ENCODE data around the gene MRC1. TPM values are rescaled to one million over a fixed set of nuclear protein-coding genes. Genes with fewer than 3 reads are reported as not detected.

MRC1 gene
- total and polyA plus RNA-seq, 9 of the 15 experiments (the other 6 are each of a cell fraction or from before 2014, with no cell fraction given) = 0.01 to 0.20 (median 0.03) TPM; not detected in 5

DNA sequence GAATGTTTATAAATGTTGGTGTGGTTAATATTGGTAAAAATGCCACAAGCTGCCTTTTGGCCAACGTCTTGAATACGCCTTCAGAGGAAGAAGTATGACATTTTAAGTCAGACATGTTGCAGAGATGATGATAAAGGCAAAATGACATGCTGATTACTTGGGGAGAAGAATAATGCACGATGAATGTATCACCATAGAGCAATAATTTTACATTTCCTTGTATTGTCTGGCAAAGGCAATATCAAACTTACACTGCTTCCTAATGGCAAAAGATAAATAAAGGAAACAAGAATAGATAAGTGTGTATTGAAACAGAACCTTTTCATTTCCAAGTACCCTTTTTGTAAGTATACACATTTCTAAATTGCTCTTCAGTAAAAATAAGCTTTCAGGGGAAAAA is 8.6 kb downstream of the MRC1 start (continued):
- TF ChIP-seq RERE (CRISPR knock-in tag; IDR thresholded peaks at IDR 0.05; ENCODE audit: borderline replicate concordance) = no peak
- no peak for TF ChIP-seq ZNF212 (CRISPR knock-in tag; IDR thresholded peaks at IDR 0.05)
- TF ChIP-seq CHD1 (IDR thresholded peaks at IDR 0.05; ENCODE audit: low read length) = no peak
- TF ChIP-seq, protein P1, sequence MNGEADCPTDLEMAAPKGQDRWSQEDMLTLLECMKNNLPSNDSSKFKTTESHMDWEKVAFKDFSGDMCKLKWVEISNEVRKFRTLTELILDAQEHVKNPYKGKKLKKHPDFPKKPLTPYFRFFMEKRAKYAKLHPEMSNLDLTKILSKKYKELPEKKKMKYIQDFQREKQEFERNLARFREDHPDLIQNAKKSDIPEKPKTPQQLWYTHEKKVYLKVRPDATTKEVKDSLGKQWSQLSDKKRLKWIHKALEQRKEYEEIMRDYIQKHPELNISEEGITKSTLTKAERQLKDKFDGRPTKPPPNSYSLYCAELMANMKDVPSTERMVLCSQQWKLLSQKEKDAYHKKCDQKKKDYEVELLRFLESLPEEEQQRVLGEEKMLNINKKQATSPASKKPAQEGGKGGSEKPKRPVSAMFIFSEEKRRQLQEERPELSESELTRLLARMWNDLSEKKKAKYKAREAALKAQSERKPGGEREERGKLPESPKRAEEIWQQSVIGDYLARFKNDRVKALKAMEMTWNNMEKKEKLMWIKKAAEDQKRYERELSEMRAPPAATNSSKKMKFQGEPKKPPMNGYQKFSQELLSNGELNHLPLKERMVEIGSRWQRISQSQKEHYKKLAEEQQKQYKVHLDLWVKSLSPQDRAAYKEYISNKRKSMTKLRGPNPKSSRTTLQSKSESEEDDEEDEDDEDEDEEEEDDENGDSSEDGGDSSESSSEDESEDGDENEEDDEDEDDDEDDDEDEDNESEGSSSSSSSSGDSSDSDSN (IDR thresholded peaks at IDR 0.05; ENCODE audit: borderline replicate concordance in 1 of 2, low read depth in 2 of 2, low read length in 2 of 2) = no peak
- TF ChIP-seq, protein P2, sequence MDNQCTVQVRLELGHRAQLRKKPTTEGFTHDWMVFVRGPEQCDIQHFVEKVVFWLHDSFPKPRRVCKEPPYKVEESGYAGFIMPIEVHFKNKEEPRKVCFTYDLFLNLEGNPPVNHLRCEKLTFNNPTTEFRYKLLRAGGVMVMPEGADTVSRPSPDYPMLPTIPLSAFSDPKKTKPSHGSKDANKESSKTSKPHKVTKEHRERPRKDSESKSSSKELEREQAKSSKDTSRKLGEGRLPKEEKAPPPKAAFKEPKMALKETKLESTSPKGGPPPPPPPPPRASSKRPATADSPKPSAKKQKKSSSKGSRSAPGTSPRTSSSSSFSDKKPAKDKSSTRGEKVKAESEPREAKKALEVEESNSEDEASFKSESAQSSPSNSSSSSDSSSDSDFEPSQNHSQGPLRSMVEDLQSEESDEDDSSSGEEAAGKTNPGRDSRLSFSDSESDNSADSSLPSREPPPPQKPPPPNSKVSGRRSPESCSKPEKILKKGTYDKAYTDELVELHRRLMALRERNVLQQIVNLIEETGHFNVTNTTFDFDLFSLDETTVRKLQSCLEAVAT (IDR thresholded peaks at IDR 0.05) = no peak
- TF ChIP-seq ARID3A (IDR thresholded peaks at IDR 0.05; ENCODE audit: borderline replicate concordance, low read depth, low read length) = no peak
- no peak for TF ChIP-seq ZBED1 (IDR thresholded peaks at IDR 0.05)
- no peak for TF ChIP-seq ZNF217 (CRISPR knock-in tag; IDR thresholded peaks at IDR 0.05)
- TF ChIP-seq E4F1 (CRISPR knock-in tag; IDR thresholded peaks at IDR 0.05; ENCODE audit: borderline replicate concordance) = no peak

Measured in K562 (cell line).